HG02763 (cell line): Measurements from ENCODE around the gene FNDC3B.
"Not testable (repeated sequence)": the region's sequence is repeated elsewhere in the genome, so short reads cannot be mapped to it uniquely, and the experiment has no call there.

Experiments used
- ATAC-seq: cut with Tn5 transposase; IDR thresholded peaks from one replicate; pipeline ENCODE4 v1.9.1; 2021; ENCODE audit warnings: mild to moderate bottlenecking, moderate library complexity; ENCODE audit not compliant: unreplicated experiment

FNDC3B gene

DNA sequence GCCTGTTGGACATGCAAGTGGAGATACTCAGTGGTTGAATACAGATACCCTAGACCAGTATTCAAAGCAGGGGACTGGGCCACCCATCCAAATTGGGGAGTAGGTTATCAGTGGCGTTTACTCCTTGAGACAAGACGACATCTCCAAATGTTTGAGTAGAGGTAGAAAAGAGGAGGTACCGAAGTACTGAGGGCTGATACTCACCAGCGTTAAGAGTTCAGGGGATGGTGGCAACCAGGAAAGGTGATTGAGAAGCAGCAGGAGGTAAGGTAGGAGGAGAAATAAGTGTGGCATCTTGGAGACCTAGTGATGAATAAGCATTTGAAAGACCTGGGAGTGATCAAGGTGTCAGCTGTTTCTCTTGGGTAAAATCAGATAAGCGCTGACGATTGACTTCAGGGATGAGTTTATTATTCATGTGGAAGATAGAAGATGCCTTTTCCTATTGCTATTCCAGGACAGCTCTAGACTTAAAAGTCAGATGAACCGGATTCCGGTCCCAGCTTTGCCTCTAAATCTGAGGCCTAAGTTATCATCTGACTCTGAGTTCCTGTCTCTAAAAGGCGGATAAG, 312.6 kb downstream of the FNDC3B start:
- ATAC-seq = no peak

DNA sequence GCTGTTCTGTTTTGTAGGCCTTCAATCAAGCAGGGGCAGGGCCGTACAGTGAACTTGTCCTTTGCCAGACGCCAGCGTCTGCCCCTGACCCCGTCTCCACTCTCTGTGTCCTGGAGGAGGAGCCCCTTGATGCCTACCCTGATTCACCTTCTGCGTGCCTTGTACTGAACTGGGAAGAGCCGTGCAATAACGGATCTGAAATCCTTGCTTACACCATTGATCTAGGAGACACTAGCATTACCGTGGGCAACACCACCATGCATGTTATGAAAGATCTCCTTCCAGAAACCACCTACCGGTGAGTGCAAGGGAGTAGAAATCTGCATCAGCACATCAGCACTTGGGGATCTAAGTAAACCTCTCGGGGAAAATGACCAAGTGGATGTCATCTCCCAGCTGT, 313.4 kb downstream of the FNDC3B start:
- ATAC-seq = no peak

DNA sequence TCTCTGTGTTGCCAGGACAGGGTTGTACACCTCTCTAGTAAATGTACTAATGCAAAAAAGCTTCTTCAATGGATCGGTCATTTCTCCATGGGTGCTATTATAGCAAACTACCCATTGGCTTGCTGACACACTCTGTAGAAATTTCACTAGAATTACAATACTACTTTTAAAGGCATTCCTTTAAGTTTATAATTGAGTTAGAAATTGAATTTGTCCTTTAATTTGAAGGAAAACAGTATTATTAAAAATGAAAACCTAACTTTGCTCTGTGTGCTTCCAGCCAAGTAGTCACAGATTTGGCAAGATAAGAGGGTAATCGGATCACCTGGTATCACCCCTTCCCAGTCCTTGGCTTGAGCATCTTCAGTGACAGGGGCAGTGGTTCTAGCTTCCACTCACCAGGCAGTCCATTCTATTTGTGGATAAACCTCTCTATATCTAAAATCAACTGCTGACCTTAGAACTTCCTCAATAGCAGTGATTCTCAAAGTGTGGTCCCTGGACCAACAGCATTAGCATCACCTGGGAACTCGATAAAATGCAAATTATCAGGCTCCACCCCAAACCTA, 315.6 kb downstream of the FNDC3B start:
- no peak for ATAC-seq

DNA sequence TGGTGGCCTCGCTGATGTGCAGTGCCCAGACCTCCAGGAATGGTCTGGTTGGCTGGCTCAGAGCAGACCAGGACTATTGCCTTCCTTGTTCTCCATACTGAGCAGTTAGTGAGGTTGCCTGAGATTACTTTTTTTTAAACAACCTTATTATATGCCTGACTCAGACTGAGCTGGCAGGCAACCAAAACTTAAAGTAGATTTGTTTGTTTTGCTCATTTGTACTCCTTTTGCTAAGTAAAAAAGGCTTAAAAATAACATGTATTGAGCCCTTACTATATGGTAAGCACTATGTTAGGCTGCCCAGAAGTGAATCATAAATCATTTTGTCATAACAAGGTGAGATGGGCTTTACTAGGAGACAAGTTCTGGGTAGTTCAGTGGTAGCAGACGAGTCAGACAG, 316.5 kb downstream of the FNDC3B start:
- ATAC-seq = no peak

DNA sequence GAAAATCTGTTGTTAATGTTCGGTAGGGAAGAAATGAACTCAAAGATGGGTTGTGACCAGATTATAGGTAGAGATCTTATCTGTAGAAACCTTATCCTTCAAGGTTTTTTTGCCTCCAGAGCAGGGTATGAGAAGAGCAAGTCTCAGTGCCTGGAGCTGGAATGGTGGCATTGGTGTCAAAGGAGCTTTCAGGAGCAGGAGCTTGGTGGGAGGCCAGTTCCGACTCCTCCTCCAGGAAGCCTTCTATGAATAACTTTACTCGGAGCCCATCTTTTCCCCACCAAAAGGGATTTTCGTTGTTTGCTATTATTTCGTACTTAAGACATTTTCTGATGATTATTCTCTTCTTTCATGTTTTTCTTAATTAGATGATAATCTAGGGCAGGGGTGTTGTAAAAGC, 317.0 kb downstream of the FNDC3B start:
- ATAC-seq = no peak

DNA sequence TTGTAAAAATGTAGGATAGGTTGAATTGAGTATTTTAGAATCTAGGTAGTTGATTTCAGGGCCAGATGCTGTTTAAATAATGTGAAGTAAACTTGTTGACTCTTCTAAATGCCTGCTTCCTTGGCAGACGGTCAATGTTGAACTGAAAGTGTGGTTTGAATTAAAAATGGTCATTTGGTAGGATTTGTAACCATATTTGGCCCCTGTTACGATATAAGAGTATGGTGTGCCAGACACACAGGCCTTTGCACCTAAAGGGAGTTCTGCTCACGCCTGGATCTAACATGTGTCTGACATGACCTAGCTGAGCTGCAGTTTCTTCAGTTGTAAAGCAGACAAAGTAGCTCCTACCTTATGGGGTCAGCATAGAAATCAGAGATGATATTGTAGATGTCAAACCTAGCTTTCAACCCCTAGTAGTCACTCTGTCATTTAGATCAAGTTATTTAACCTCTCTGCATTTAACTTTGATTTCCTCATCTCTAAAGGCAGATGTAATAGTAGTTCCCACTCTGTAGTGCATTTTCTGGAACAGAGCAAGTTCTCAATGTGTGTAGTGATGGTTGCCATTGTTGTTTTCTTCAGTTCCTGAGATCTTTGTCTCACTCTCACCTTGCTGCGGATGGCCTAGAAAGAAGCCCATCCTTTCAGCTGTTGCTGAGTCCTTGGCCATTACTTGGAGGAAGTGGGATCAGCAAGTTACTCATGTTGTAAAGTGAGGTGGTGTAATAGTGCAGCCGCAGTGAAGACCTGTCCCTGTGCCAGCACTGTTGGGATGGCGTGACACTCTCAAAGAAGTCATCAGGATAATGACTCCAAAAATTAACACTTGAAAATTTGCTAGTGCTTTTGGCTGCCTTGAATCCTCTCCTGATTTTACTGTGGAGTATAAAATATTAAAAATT, 318.7 kb downstream of the FNDC3B start:
- ATAC-seq = no peak

DNA sequence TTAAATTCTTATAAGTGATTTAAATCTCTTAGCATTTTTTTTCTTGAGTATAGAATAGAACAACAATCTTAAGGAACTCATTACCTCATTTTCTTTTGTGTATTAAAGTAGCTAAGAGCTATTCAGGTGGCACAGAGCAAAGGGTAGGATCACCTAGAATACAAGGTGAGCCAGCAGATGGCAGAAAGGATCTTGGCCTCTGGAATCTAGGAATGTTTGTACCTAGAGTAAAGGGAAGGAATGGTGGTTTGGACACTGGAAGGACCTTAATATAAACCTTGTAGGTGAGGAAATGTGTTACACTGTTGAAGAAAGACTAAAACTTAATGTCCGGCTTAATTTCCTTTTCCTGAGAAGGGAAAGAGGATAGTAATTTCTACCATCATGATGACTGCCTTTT, 319.9 kb downstream of the FNDC3B start:
- ATAC-seq = no peak

DNA sequence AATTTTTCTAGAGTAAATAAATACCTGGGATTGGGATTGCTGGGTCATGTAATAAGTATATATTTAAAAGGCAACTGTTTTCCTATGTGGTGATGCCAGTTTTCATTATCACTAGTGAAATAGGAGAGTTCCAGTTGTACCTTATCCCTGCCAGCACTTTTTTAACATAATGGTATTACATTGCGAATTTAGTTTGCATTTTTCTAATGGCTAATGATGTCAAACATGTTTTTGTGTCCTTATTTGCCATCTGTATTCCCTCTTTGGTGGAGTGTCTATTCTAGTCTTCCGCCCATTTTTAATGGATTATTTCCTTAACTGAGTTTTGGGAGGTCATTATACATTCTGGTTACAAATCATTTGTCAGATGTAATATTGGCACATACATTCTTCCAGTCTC, 320.6 kb downstream of the FNDC3B start:
- ATAC-seq = no peak

DNA sequence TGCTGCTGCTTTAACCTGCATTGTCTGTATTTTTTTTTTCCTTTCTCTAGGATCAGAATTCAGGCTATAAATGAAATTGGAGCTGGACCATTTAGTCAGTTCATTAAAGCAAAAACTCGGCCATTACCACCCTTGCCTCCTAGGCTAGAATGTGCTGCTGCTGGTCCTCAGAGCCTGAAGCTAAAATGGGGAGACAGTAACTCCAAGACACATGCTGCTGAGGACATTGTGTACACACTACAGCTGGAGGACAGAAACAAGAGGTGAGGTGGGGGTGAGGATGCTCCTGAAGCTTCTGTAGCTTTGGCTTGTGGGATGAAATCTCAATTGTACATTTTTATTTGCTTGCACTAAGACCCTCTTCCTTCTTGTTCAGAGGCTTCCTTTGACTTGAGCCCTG, 323.2 kb downstream of the FNDC3B start:
- no peak for ATAC-seq

DNA sequence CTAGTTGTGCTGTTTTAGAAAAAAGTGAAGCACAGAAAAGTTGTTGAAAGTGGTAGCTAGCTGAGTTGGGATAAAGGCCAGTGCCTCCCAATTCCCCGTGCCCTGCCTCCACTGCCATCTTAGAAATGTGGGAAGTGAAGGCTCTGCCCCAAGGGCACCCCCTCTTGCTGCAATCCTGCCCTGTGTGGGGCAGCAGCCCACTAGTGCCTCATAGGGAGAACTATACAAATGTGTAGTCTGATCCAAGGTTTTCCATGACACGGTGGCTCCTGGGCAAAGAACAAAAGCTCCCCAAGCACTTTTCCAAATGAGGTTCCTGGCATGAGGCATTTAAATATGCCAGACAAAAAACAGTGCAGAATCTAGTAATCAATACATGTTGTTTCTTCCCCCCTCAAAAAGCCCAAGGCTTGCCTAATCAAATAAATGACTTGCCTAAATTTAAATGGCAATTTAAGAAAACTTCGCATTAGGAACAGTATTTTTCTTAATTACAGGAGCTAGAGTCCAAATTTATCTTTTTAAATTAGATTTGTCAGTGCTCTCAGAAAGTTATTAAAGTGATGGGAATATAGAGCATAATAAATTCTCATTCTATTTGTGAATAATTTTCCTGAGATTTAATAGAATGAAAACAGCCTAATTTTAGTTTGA, 325.1 kb downstream of the FNDC3B start:
- no peak for ATAC-seq

DNA sequence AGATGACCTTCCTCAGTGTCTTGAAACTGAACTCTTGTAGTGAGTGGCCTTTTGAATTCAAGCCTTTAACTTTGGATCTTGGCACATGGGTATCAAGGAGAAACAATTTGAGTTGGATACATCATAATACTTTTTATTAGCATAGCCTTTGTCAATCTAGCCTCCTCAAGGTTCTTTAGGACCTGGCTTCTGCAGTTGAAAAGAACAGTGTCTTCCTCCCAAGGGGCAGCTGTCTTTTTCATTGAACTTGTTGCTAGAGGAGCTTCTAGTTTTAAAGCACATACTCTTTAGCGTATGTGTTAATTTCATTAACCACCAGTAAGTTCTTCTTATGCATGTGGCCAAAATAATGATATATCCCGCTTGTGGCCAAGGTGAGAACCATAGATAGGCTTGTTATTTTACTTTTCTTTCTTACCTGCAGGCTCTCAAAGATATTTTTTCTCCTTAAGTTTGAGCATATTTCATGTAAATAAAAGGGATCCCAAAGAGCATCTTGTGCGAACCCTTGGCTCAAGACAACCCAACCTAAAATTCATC, 325.7 kb downstream of the FNDC3B start:
- no peak for ATAC-seq

DNA sequence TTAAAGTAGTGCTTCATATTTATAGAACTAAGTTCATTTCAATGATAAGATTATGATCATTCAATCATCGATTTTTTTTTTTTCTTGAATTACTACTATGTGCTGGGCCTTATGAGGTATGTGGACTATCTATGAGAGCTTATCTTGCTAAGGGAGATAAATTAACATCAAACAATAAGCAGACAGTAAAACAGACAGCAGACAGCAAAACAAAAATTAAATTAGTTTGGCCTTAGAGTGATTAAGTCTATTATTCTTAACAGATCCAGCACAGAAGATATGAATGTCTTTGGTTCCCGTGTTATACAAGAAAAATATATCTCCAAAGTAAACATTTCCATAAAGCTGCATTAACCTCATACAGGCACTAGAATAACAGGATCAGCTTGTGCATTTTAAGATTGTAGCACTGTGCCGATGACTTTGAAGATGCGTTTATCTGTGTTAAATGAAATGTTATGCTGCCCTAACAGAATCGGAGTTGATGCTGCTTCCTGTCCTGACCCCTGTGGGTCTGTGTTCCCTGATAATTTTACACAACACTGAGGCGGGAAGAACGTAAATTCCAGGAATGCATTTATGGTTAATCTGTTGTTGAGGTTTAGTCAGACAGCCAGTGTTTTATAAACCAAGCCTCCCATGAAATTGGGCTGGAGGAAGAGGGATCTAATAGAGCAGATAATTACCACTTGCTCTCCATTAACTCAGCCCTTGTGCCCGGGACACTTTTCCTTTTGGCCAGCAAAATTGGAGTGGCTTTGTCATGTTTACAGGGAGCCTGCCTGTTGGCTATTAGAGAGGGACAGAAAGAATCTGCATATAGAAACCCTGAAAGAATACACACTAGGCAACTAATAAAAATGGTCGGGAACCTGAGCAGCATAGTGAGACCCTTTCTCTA, 328.1 kb downstream of the FNDC3B start:
- no peak for ATAC-seq

DNA sequence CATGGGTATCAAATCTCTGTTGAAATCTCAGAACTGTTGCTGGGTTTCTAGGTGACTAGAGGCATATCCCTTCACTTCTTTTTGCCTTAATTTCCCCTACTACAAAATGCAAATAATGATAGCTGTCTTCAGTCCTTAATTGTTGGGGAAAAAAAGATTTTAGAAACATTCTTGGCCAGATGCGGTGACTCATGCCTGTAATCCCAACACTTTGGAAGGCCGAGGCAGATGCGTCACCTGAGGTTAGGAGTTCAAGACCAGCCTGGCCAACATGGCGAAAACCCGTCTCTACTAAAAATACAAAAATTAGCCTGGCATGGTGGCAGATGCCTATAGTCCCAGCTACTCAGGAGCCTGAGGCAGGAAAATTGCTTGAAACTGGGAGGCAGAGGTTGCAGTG, 329.2 kb downstream of the FNDC3B start:
- not testable (repeated sequence) for ATAC-seq

DNA sequence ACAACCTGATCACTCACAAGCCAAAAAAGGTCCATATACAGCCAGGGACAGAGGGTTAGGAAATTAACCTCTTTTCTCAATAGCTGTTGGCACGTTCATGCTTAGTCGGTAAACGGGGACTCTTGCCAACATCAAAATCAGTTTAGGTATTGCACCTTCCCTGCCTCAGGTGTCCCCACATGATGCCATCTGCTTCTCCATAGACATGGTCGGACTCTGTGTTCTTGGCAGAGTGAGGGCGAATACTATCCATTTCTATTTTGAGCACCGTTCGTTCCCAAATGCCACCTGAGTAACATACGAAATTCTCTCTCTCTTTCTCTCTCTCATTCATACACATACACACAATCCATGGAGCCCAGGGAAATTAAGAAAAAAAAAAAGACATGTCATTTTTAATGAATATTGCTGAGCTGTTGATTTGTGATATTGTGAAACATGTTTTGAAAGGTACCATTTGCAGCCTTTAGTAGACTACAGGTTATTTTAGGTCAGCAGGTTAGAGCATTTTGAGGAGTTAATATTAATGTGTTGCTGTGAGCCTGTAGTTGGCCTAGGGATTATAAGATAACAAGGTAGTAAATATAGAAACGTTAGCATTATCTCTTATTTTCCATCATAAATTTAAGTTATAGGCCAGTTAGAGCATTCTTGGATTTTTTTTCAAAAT, 330.3 kb downstream of the FNDC3B start:
- ATAC-seq = no peak

DNA sequence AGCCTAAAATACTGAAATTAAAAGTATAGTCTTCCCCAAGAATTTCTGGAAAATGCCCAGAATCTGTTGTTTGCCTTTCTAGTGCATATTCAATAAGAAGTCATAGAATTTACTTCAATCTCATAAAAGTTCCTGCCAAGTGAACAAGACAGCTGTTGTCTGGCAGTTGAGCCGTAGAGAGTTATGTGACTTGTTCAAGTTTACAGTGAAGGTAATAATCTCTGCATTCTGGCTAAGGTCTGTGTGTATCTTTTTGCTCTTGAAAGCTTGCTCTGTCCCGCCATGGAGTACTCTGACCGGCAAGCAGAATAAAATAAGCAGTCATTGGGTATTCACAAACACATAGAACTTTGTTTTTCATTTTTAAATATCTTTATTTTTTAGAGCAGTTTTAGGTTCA, 331.0 kb downstream of the FNDC3B start:
- no peak for ATAC-seq

DNA sequence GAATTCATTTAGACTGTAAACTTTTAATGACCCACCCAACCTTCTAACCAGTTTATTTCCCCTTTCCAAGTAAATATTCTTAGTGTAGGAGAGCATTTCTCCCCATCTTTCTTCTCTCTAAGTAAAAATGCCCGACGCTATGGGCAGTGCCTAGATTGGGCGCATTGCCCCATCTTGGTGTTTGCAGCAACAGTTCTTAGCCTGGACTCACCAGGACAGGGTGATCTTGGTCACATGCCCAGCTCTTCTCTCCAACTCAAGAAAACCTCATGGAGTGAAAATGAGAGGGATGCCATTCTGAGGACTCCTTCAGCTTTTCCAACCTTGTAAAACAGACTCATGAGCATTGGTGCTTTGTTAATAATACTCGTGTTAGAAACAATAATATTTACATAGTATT, 332.2 kb downstream of the FNDC3B start:
- ATAC-seq = no peak

DNA sequence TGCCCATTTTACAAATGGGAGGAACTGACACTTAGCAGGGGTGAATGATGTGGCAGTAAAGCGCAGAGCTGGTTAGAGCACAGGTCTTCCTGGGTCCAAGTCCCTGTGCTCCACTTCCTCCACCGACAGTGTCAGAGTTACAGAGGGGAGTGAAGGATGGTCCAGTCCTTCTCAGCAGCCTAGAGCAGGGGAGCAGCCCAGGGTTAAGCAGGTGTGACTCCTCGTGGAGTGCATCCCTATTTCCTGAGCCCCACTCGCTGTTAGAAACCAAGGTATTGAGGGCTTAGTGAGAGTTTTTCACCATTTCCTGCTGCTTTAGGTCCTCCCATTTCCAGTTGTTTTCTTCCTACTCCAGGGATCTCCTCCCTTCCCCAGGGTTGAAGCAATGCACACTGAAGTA, 333.5 kb downstream of the FNDC3B start:
- no peak for ATAC-seq

DNA sequence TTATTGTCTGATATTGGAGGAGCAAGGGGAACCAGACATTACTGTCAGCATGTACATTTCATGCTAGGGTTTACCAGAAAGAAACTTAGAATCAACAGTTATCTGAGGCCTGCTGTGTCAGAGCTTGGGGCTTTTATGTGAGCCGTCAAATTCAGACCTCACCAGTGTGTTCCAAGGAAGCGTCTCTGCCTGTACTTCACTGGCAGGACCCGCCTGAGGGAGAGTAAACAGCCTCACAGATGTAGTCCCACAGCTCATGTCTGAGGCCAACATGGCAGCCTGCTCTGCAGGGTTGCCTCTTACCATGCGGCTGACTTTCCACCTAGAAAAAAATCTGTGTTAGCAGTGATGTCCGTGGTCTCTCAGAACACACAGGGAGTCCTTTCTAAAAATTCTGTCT, 334.5 kb downstream of the FNDC3B start:
- no peak for ATAC-seq

DNA sequence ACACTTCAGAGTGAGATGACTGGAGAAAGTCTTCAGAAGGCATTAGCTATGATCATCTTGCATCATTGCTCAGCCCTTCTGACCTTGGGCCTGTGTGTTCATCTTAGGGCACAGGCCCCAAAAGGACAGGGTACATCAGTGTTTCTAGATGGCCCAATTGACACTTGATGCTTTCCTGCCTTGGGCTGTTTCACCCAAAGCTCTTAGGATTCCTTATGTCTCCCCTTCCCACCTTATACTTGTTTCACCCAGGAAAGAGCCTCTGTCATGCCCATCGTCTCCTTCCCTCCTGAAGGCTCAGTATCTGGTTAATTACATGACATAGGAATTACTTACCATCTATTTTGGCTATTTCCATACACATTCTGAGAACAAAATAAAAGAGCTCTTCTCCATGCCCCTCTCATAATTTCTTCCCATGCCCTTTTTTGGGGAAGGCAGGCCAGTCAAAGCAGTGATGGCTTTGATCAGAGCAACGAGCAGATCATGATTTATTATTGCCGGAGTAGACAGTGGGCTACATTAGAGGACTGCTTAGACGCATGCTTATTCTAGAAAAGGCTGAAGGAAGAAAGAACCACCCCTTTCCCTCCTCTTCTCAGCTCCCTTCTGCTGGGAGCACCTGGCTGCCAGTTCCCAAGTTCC, 335.9 kb downstream of the FNDC3B start:
- ATAC-seq = no peak
